Trophoblast cell (in vitro differentiated cells and primary cell): ENCODE data around the gene UVRAG.
A peak's percentile ranks its signal among the peaks of the same experiment; 100 is the strongest.

Experiments
- DNase-seq, 2 donors: peaks; one replicate each; pipeline ENCODE4 v3.0.0-alpha.2; 2016
- H2AFZ ChIP-seq: 2 replicates; pipeline ENCODE4 v1.6.1; 2013; ENCODE audit warnings: low read length, moderate library complexity, mild to moderate bottlenecking; ENCODE audit not compliant: insufficient read depth, poor library complexity
- H2AK5ac ChIP-seq: 2 replicates; pipeline ENCODE4 v1.6.1; 2013; ENCODE audit warnings: mild to moderate bottlenecking, low read length
- H2BK120ac ChIP-seq: 2 replicates; pipeline ENCODE4 v1.6.1; 2013; ENCODE audit warnings: low read length, mild to moderate bottlenecking, moderate library complexity; ENCODE audit not compliant: insufficient read depth, poor library complexity
- H2BK12ac ChIP-seq: 2 replicates; pipeline ENCODE4 v1.6.1; 2013; ENCODE audit warnings: mild to moderate bottlenecking, low read length, moderate library complexity
- H2BK5ac ChIP-seq: 2 replicates; pipeline ENCODE4 v1.6.1; 2013; ENCODE audit warnings: low read length, low read depth, moderate library complexity, mild to moderate bottlenecking; ENCODE audit not compliant: poor library complexity
- H3K14ac ChIP-seq: 2 replicates; pipeline ENCODE4 v1.6.1; 2013; ENCODE audit warnings: mild to moderate bottlenecking, low read length
- H3K18ac ChIP-seq: 2 replicates; pipeline ENCODE4 v1.6.1; 2013; ENCODE audit warnings: mild to moderate bottlenecking, low read length
- H3K23ac ChIP-seq: 2 replicates; pipeline ENCODE4 v1.6.1; 2013; ENCODE audit warnings: low read length
- H3K27ac ChIP-seq: 2 replicates; pipeline ENCODE4 v1.5.1; 2013; ENCODE audit warnings: low read depth, mild to moderate bottlenecking, inconsistent platforms, low read length, moderate library complexity
- H3K27me3 ChIP-seq: 2 replicates; pipeline ENCODE4 v1.6.1; 2013; ENCODE audit warnings: inconsistent platforms, mild to moderate bottlenecking, low read length, moderate library complexity; ENCODE audit not compliant: insufficient read depth
- H3K36me3 ChIP-seq, 2 experiments: 1 replicate in 1 of 2; 2 replicates in 1 of 2; pipeline ENCODE4 v1.6.1; 2013; ENCODE audit warnings: low read length in 2 of 2, mild to moderate bottlenecking in 2 of 2, moderate library complexity in 1 of 2; ENCODE audit not compliant: insufficient read depth in 2 of 2, control insufficient read depth in 1 of 2
- H3K4ac ChIP-seq: 2 replicates; pipeline ENCODE4 v1.6.1; 2013; ENCODE audit warnings: low read depth, mild to moderate bottlenecking, low read length, moderate library complexity
- H3K4me1 ChIP-seq, 2 experiments: 1 replicate in 1 of 2; 2 replicates in 1 of 2; pipeline ENCODE4 v1.6.1; 2013; ENCODE audit warnings: low read length in 2 of 2, mild to moderate bottlenecking in 2 of 2, moderate library complexity in 1 of 2; ENCODE audit not compliant: insufficient read depth in 2 of 2, control insufficient read depth in 1 of 2
- H3K4me2 ChIP-seq: 2 replicates; pipeline ENCODE4 v1.6.1; 2013; ENCODE audit warnings: inconsistent platforms, mild to moderate bottlenecking, low read length, moderate library complexity
- H3K4me3 ChIP-seq: 2 replicates; pipeline ENCODE4 v1.5.1; 2013; ENCODE audit warnings: mild to moderate bottlenecking, low read depth, low read length, inconsistent platforms
- H3K79me1 ChIP-seq: one replicate; pipeline ENCODE4 v1.6.1; 2013; ENCODE audit warnings: low read length
- H3K79me2 ChIP-seq: 2 replicates; pipeline ENCODE4 v1.6.1; 2013; ENCODE audit warnings: low read length, mild to moderate bottlenecking; ENCODE audit not compliant: control insufficient read depth, insufficient read depth, poor library complexity
- H3K9ac ChIP-seq: 2 replicates; pipeline ENCODE4 v1.6.1; 2013; ENCODE audit warnings: mild to moderate bottlenecking, low read length
- H3K9me3 ChIP-seq: 2 replicates; pipeline ENCODE4 v1.6.1; 2013; ENCODE audit warnings: low read depth, mild to moderate bottlenecking, control low read depth, inconsistent platforms, low read length; ENCODE audit not compliant: insufficient read depth
- H4K12ac ChIP-seq: 2 replicates; pipeline ENCODE4 v1.6.1; 2013; ENCODE audit warnings: low read depth, mild to moderate bottlenecking, low read length, moderate library complexity
- H4K8ac ChIP-seq: 2 replicates; pipeline ENCODE4 v1.6.1; 2013; ENCODE audit warnings: low read depth, mild to moderate bottlenecking, low read length, moderate library complexity
- H4K91ac ChIP-seq: one replicate; pipeline ENCODE4 v1.6.1; 2013; ENCODE audit warnings: low read depth, mild to moderate bottlenecking, low read length, moderate library complexity
- WGBS: extraction: QIAGEN DNeasy Blood & Tissue Kit; methylation state at CpG from one replicate; pipeline ENCODE4 v1.1.7; 2013; ENCODE audit warnings: missing lambda C conversion rate; ENCODE audit not compliant: insufficient read length, insufficient coverage; ENCODE audit errors: extremely low coverage; 5-methylcytosine and 5-hydroxymethylcytosine counted together

Gene UVRAG

DNA sequence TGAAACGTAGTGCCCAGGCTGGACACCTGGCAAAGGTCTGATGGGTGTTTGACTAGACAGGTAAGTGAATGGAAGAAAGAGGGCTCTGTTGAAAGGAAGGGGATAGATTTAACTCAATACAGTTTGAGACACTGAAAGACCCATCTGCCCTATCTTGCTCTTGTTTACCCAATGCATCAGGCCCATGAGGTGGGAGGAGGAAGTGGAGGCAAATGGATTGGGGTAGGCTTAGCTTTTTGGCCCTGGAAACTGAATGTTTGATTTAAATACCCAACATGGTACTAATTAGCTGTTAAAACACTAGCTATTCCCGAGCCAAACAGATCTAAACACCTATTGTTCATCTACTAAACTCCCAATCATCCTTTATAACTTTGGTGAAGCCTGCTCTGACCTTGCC, 3.5 kb upstream of the UVRAG start:
- DNase-seq: no peak
- Histone ChIP-seq H3K36me3 (no peaks in the 10 kb centered on the region), H3K27me3 (no peaks in the 10 kb centered on the region), H3K4me2 (no peak overlapping the region), H4K91ac (no peak overlapping the region), H3K79me1 (peaks cover 12% of the 10 kb centered on the region), H2BK5ac (no peak overlapping the region), H2BK120ac (no peak overlapping the region), H3K14ac (no peak overlapping the region), H3K18ac (no peak overlapping the region), H3K4ac (no peak overlapping the region), H4K12ac (no peak overlapping the region), H3K27ac (no peak overlapping the region), H2AFZ (no peak overlapping the region), H3K23ac (no peak overlapping the region), H3K9ac (no peak overlapping the region), H3K4me1 (peaks cover 10 to 13% of the 10 kb centered on the region in 2 experiments), H3K4me3 (no peak overlapping the region), H2BK12ac (no peak overlapping the region), H3K79me2 (peaks cover 12% of the 10 kb centered on the region), H4K8ac (no peak overlapping the region), H2AK5ac (no peak overlapping the region), H3K9me3 (no peaks in the 10 kb centered on the region)
- no CpG with 5 or more reads among the region's 2 CpGs for WGBS

DNA sequence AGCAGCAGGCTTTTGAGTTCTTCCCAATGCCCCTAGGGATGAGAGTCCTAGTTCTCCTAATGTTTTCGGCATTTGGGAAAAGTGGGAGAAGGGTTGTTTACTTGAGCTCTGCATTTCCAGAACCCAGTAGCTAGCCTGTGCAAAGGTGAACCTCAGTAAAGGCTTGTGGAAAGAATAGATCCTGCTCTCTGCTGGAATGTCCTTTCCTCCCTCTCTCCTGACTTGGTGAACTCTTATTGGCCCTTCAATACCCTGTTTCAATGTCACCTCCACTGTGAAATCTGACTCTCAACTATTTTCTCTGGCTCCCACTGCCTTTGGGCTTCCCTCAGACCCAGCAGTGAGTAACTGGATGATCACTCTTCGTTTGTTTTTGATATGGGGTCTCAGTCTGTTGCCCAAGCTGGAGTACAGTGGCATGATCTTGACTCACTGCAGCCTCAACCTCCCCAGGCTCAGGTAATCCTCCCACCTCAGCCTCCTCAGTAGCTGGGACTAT, 2.4 kb upstream of the UVRAG start:
- H3K9ac ChIP-seq: no peak overlapping the region
- no peak overlapping the region for H3K4ac ChIP-seq
- H3K79me2 ChIP-seq: peaks cover 12% of the 10 kb centered on the region
- H2BK5ac ChIP-seq: peak overlapping the region; percentile 48
- peak overlapping the region; percentile 61 for H2BK120ac ChIP-seq
- H3K4me2 ChIP-seq: no peak overlapping the region
- H2AK5ac ChIP-seq: no peak overlapping the region
- peaks cover 12% of the 10 kb centered on the region for H3K79me1 ChIP-seq
- H3K23ac ChIP-seq: no peak overlapping the region
- H2BK12ac ChIP-seq: peak overlapping the region; percentile 56
- H4K12ac ChIP-seq: no peak overlapping the region
- H3K27me3 ChIP-seq: no peaks in the 10 kb centered on the region
- H3K18ac ChIP-seq: no peak overlapping the region
- H4K8ac ChIP-seq: peak overlapping the region; percentile 51
- peak overlapping the region; percentile 37 for H2AFZ ChIP-seq
- H3K27ac ChIP-seq: peak overlapping the region; percentile 65
- H3K14ac ChIP-seq: no peak overlapping the region
- no CpG with 5 or more reads among the region's 2 CpGs for whole genome bisulfite sequencing
- peak overlapping the region; percentile 64 for H4K91ac ChIP-seq
- peaks cover 14 to 19% of the 10 kb centered on the region in 2 experiments for H3K4me1 ChIP-seq
- no peak for DNase-seq
- no peaks in the 10 kb centered on the region for H3K9me3 ChIP-seq
- no peaks in the 10 kb centered on the region for H3K36me3 ChIP-seq
- H3K4me3 ChIP-seq: no peak overlapping the region

DNA sequence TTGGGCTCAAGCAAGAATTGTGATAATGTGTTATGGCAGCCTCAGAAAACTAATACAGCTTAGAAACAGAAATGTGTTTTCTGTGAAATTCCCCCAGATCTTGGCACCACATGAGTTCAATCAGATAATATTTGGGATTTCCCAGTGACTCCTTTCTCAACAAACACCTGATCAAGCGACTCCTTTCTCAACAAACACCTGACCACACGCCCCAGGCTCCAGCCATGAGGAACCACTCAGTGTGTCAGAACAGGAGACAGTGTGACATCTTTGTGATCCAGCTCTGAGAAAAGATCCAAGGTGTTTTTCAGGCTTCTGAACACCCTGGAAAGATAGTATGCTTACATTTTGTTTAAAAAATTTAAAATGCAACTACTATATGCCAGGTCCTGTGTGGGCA, 1.9 kb upstream of the UVRAG start:
- Histone ChIP-seq H3K79me2 (peaks cover 12% of the 10 kb centered on the region), H3K27me3 (no peaks in the 10 kb centered on the region), H3K14ac (no peak overlapping the region), H4K12ac (no peak overlapping the region), H3K9ac (no peak overlapping the region), H3K79me1 (peaks cover 12% of the 10 kb centered on the region), H3K18ac (no peak overlapping the region), H3K4me3 (no peak overlapping the region), H2AK5ac (no peak overlapping the region), H4K8ac (no peak overlapping the region), H2AFZ (no peak overlapping the region), H2BK120ac (no peak overlapping the region), H2BK12ac (peak overlapping the region; percentile 56), H3K4ac (no peak overlapping the region), H3K23ac (no peak overlapping the region), H3K36me3 (no peaks in the 10 kb centered on the region), H2BK5ac (peak overlapping the region; percentile 48), H3K27ac (peak overlapping the region; percentile 65), H4K91ac (no peak overlapping the region), H3K4me1 (peaks cover 14 to 19% of the 10 kb centered on the region in 2 experiments), H3K9me3 (no peaks in the 10 kb centered on the region), H3K4me2 (no peak overlapping the region)
- peak; percentile 36 to 55 for DNase-seq
- WGBS: no CpG with 5 or more reads among the region's 2 CpGs

DNA sequence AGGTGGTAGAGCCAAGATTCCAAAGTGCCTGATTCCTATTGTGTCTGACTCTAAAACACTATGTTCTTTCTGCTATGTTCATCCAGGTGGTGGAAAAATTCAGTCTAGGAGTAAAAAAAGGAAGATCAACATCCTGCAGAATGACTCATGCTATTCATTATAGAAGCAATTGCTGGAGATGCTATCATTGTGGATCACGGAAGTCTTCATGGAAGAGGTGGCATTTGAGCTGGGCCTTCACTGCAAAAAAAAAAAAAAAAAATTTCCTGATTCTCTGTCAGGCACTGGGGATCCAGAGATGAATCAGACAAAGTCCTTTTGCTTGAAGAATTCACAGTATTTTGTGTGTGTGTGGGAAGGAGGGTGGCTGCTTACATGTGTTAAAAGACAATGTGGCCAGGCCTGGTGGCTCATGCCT, 1.4 kb upstream of the UVRAG start:
- H2BK5ac ChIP-seq: no peak overlapping the region

More for the DNA sequence above, 1.4 kb upstream of the UVRAG start:
- H3K9ac ChIP-seq: no peak overlapping the region
- H4K91ac ChIP-seq: no peak overlapping the region
- H3K36me3 ChIP-seq: no peaks in the 10 kb centered on the region
- H2BK120ac ChIP-seq: no peak overlapping the region
- H3K27me3 ChIP-seq: no peaks in the 10 kb centered on the region
- no peak overlapping the region for H2BK12ac ChIP-seq
- H3K18ac ChIP-seq: no peak overlapping the region
- H3K27ac ChIP-seq: no peak overlapping the region
- no peak overlapping the region for H3K4me3 ChIP-seq
- no peak overlapping the region for H4K12ac ChIP-seq
- no peak overlapping the region for H2AFZ ChIP-seq
- peak; percentile 52 to 70 for DNase-seq
- no CpG with 5 or more reads among the region's 1 CpG for WGBS
- H3K9me3 ChIP-seq: no peaks in the 10 kb centered on the region
- H3K14ac ChIP-seq: no peak overlapping the region
- peaks cover 14 to 19% of the 10 kb centered on the region in 2 experiments for H3K4me1 ChIP-seq
- H4K8ac ChIP-seq: no peak overlapping the region
- peaks cover 12% of the 10 kb centered on the region for H3K79me2 ChIP-seq
- H3K23ac ChIP-seq: no peak overlapping the region
- no peak overlapping the region for H3K4ac ChIP-seq
- H3K79me1 ChIP-seq: peaks cover 12% of the 10 kb centered on the region
- peak overlapping the region; percentile 97 for H3K4me2 ChIP-seq
- H2AK5ac ChIP-seq: no peak overlapping the region
